Mucosa of descending colon (tissue), 3 donors: ENCODE measurements around the gene MANSC1. TPM values are rescaled to one million over a fixed set of nuclear protein-coding genes. Genes with fewer than 3 reads are reported as not detected.

Experiments used
- ATAC-seq: fragments of 200-7000 bp; cut with Tn5 transposase; one replicate; pipeline ENCODE4 v1.9.1; 2020; ENCODE audit warnings: mild to moderate bottlenecking, moderate library complexity
- DNase-seq, 3 donors: peaks; one replicate each; pipeline ENCODE4 v3.0.0-alpha.2; 2020
- H3K36me3 ChIP-seq: fragments of 200-600 bp; one replicate; pipeline ENCODE4 v1.8.0; 2021; ENCODE audit warnings: low read depth, mild to moderate bottlenecking
- H3K4me1 ChIP-seq: fragments of 200-600 bp; one replicate; pipeline ENCODE4 v1.8.0; 2021; ENCODE audit warnings: low read depth, mild to moderate bottlenecking
- H3K4me3 ChIP-seq: fragments of 200-600 bp; one replicate; pipeline ENCODE4 v1.8.0; 2021; ENCODE audit warnings: mild to moderate bottlenecking
- H3K9me3 ChIP-seq: fragments of 200-600 bp; one replicate; pipeline ENCODE4 v1.8.0; 2021; ENCODE audit warnings: mild to moderate bottlenecking
- intact Hi-C, 2 donors: fragments of 100-400 bp; cut with DNase I in 1 of 2; cut with micrococcal nuclease in 1 of 2; formaldehyde crosslinking; loops; one replicate each; pipeline versions ENCODE4 v1.11.0 to v1.11.1; 2022; cut with DNase I, micrococcal nuclease
- total RNA-seq, 3 donors: library from RNA; stranded (reverse); fragmentation: NEBNext Ultra II Directional in 2 of 3; extraction: Animal tissue kit (Norgen Biotek cat#: 25700) in 2 of 3; gene quantifications; one replicate each; pipeline versions ENCODE4 v1.2.1 to v1.2.4, GENCODE V29; 2021 to 2023
- TF ChIP-seq, protein P1 (sequence below): fragments of 200-600 bp; IDR thresholded peaks from one replicate; pipeline ENCODE4 v1.8.0; 2022; ENCODE audit warnings: antibody characterized with exemption, mild to moderate bottlenecking
- donor health status: DM: no; HTN: no; CAD: no; lungs with moderate emphysema.
- donor health status: DM: no; HTN: no; CAD: no.
- donor health status: DM: no; HTN: yes; CAD: no.

The MANSC1 gene
- total RNA-seq, 3 donors from 2014 or later: 34.3 to 59.1 (median 46.5) TPM

DNA sequence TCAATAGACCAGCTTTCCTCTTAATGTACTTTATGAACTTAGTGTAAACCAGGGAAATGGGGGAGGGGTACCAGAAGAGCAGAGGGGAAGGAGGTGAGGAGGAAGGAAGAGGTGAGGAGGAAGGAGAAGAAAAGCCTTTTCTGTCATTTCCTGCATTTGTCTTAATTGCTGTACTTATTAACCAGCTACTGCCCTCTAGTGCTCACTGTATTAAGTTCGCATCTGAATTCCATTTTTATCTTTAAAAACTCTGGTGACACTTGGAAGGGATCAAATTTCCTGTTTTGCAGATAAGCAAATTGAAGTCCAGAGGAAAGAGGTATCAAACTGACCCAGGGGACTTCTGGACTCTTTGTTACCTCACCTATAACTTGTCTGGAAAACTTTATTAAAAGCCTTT lies 22.2 kb downstream of the MANSC1 start:
- intact Hi-C loops: loop anchor here in 1 of 2 donors (10.0 kb wide), 1 partner anchor 233 kb away; no protein-coding TSS in a partner anchor
- no peak overlapping the region for H3K4me3 ChIP-seq

DNA sequence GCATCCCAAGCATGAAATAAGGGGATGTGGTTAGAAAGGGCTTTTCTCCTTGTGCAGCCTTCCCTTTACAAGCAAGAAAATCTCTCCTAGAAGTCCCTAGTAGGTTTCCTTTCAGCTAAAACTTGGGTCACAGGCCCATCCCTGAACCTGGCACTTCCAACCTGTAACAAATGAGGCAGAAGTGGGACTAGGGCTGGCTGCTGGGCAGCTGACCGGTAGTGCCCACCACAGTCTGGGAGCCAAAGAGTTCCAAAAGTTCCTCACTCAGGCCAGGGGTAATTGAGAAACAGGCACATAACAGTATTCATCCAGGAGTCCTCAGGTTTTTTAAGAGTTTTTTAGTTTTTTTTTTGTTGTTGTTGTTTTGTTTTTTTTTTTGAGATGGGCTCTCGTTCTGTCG lies 23.8 kb downstream of the MANSC1 start:
- ATAC-seq (no peak), DNase-seq (no peak)
- intact Hi-C loops: loop anchor here in 1 of 2 donors (10.0 kb wide), 1 partner anchor 231 kb away; no protein-coding TSS in a partner anchor
- Histone ChIP-seq H3K4me1 (peaks cover 4% of the 10 kb centered on the region), H3K9me3 (no peaks in the 10 kb centered on the region), H3K36me3 (no peaks in the 10 kb centered on the region), H3K4me3 (no peak overlapping the region)
- TF ChIP-seq, protein P1, sequence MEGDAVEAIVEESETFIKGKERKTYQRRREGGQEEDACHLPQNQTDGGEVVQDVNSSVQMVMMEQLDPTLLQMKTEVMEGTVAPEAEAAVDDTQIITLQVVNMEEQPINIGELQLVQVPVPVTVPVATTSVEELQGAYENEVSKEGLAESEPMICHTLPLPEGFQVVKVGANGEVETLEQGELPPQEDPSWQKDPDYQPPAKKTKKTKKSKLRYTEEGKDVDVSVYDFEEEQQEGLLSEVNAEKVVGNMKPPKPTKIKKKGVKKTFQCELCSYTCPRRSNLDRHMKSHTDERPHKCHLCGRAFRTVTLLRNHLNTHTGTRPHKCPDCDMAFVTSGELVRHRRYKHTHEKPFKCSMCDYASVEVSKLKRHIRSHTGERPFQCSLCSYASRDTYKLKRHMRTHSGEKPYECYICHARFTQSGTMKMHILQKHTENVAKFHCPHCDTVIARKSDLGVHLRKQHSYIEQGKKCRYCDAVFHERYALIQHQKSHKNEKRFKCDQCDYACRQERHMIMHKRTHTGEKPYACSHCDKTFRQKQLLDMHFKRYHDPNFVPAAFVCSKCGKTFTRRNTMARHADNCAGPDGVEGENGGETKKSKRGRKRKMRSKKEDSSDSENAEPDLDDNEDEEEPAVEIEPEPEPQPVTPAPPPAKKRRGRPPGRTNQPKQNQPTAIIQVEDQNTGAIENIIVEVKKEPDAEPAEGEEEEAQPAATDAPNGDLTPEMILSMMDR: no peak

More for the DNA sequence above, 22.2 kb downstream of the MANSC1 start:
- H3K36me3 ChIP-seq: no peaks in the 10 kb centered on the region
- TF ChIP-seq, protein P1: peak; percentile 18
- H3K4me1 ChIP-seq: peaks cover 13% of the 10 kb centered on the region
- H3K9me3 ChIP-seq: no peaks in the 10 kb centered on the region
- DNase-seq (peak in 1 of 3 donors; percentile 69), ATAC-seq (peak; percentile 77)

DNA sequence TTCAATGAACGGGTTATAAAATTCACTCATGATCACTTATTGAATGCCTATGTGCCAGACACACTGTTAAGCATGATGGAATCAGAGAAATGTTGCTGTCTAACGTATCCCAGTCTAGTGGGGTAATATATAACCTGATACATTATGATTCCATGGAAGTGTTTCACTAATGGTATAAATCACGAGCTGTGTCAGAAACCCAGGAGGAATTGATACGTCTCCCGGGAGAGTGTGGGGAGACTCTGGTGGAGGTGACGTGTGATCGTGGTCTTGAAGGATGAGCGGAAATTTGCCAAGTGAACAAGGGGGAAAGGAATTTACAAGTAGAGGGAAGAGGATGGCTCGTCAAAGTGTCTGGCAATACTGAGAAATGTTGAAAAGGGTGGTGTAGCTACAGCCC lies 26.5 kb downstream of the MANSC1 start:
- no peak overlapping the region for H3K4me3 ChIP-seq
- DNase-seq: no peak
- TF ChIP-seq, protein P1: no peak
- H3K9me3 ChIP-seq: no peaks in the 10 kb centered on the region
- no peaks in the 10 kb centered on the region for H3K36me3 ChIP-seq
- no peak for ATAC-seq
- intact Hi-C loops: loop anchor here in 1 of 2 donors (10.0 kb wide), 1 partner anchor 229 kb away; no protein-coding TSS in a partner anchor
- peaks cover 17% of the 10 kb centered on the region for H3K4me1 ChIP-seq

DNA sequence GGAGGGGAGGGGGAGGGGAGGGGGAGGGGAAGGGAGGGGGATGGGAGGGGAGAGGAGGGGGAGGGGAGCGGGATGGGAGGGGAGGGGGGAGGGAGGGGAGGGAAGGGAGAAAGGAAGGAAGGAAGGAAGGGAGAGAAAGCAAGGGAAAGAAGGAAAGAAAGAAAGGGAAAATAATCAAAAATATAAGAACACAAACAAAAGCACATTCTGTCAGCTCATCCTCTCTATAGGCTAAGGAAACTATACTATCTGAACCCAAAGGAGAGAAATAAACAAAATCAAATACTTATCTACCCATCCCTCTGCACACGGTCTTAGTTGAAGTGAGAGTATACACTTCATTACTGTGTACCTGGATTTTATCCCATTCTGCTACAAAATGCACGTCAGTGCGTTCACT lies 26.9 kb downstream of the MANSC1 start:
- no peak overlapping the region for H3K4me3 ChIP-seq
- DNase-seq (no peak), ATAC-seq (no peak)
- TF ChIP-seq, protein P1: no peak
- intact Hi-C loops: loop anchor here in 1 of 2 donors (10.0 kb wide), 1 partner anchor 228 kb away; no protein-coding TSS in a partner anchor
- no peaks in the 10 kb centered on the region for H3K9me3 ChIP-seq
- peaks cover 17% of the 10 kb centered on the region for H3K4me1 ChIP-seq
- H3K36me3 ChIP-seq: no peaks in the 10 kb centered on the region

DNA sequence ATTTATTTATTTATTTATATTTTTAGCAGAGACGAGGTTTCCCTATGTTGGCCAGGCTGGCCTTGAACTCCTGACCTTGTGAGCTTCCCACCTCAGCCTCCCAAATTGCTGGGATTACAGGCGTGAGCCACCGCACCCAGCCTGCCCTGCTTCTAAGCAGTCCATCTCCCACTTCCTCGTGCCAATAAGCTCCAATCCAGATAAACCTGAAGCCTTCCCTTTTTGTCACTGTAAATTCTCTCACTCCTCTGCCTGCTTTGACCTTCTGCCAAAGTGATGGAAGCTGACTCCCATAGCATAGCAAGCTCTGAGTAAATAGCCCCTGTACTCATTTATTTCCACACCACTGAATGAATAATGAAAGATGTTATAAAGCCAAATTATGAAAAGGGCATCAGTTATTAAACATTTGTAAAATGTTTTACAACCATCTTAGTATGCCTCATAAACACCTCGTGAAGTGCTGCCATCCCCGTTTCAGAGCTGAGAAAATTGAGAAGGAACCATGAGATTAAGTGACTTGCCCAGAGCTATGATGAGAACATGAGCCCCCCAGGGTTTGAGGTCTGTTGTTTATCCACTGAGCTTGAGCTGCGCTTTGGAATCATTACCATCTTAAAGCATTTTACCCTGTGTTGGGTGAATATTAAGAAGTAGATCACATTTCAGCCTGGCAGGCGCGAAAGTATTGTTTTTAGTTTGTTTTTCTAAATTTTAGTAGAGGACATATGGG lies 30.4 kb downstream of the MANSC1 start:
- intact Hi-C loops: loop anchor here in 1 of 2 donors (10.0 kb wide), 1 partner anchor 225 kb away; no protein-coding TSS in a partner anchor
- H3K4me1 ChIP-seq: peaks cover 20% of the 10 kb centered on the region
- TF ChIP-seq, protein P1: no peak
- no peak overlapping the region for H3K4me3 ChIP-seq
- no peaks in the 10 kb centered on the region for H3K36me3 ChIP-seq
- ATAC-seq (peak; percentile 61), DNase-seq (no peak)
- H3K9me3 ChIP-seq: no peaks in the 10 kb centered on the region
